IMR-90 (cell line): ENCODE results near the gene RTN4IP1. TPM values are rescaled to one million over a fixed set of nuclear protein-coding genes. Genes with fewer than 3 reads are reported as not detected.

ENCODE experiments used
- ATAC-seq: fragments of 200-7000 bp; cut with Tn5 transposase; 2 replicates; pipeline ENCODE4 v1.9.1; 2020; ENCODE audit warnings: low read depth, mild to moderate bottlenecking, moderate library complexity
- Bru-seq: library from RNA; stranded (reverse); fragments of 400-500 nt; gene quantifications from one replicate; lab custom pipeline; 2021; lab: Mats Ljungman, UMichigan
- BruChase-seq, 2 experiments: library from RNA; stranded (reverse); fragments of 400-500 nt; gene quantifications; one replicate each; lab custom pipeline; 2021; lab: Mats Ljungman, UMichigan
- BruUV-seq: library from RNA; stranded (reverse); fragments of 400-500 nt; replicated peaks from 2 replicates; lab custom pipeline; 2021; lab: Mats Ljungman, UMichigan
- CTCF ChIA-PET: fragments of 300-600 bp; formaldehyde crosslinking; extraction: SDS; loops from one replicate; lab custom pipeline; 2021; ENCODE audit warnings: antibody characterized with exemption; lab: Yijun Ruan, JAX
- POLR2A ChIA-PET: fragments of 300-600 bp; sonication (Branson Sonifier 250); formaldehyde crosslinking; loops from one replicate; lab custom pipeline; 2022; ENCODE audit warnings: antibody characterized with exemption; ENCODE audit not compliant: unreplicated experiment; lab: Charles Lee
- DNase-seq: peaks from one replicate; pipeline ENCODE4 v3.0.0; 2013
- H2AFZ ChIP-seq: replicated peaks from 2 replicates; pipeline ENCODE3; 2013; ENCODE audit warnings: low read length, mild to moderate bottlenecking; ENCODE audit not compliant: poor library complexity
- H2AK5ac ChIP-seq: 2 replicates; pipeline ENCODE4 v1.6.1; 2013; ENCODE audit warnings: low read depth, low read length, inconsistent platforms
- H2AK9ac ChIP-seq: replicated peaks from 2 replicates; pipeline ENCODE3; 2013; ENCODE audit warnings: mild to moderate bottlenecking, low read depth, low read length, moderate library complexity; ENCODE audit not compliant: poor library complexity
- H2BK120ac ChIP-seq: 2 replicates; pipeline ENCODE4 v1.6.1; 2013; ENCODE audit warnings: low read depth, low read length, inconsistent platforms
- H2BK15ac ChIP-seq: 3 replicates; pipeline ENCODE4 v1.6.1; 2013; ENCODE audit warnings: low read depth, low read length, inconsistent platforms
- H2BK20ac ChIP-seq: 2 replicates; pipeline ENCODE4 v1.6.1; 2013; ENCODE audit warnings: low read depth, mild to moderate bottlenecking, inconsistent platforms, low read length, moderate library complexity
- H2BK5ac ChIP-seq: 2 replicates; pipeline ENCODE4 v1.6.1; 2013; ENCODE audit warnings: mild to moderate bottlenecking, low read depth, low read length, inconsistent platforms; ENCODE audit not compliant: poor library complexity, severe bottlenecking
- H3K14ac ChIP-seq: replicated peaks from 2 replicates; pipeline ENCODE4 v1.6.1; 2013; ENCODE audit warnings: low read depth, low read length, inconsistent platforms
- H3K18ac ChIP-seq: 2 replicates; pipeline ENCODE4 v1.6.1; 2013; ENCODE audit warnings: low read depth, low read length, control low read depth
- H3K23ac ChIP-seq: 2 replicates; pipeline ENCODE4 v1.6.1; 2013; ENCODE audit warnings: low read depth, low read length, inconsistent platforms
- H3K27ac ChIP-seq: 2 replicates; pipeline ENCODE4 v1.5.1; 2013; ENCODE audit warnings: mild to moderate bottlenecking, control low read depth, low read length; ENCODE audit not compliant: insufficient read depth
- H3K27me3 ChIP-seq: 2 replicates; pipeline ENCODE4 v1.6.1; 2013; ENCODE audit warnings: low read length; ENCODE audit not compliant: control insufficient read depth, insufficient read depth
- H3K36me3 ChIP-seq: 2 replicates; pipeline ENCODE4 v1.6.1; 2013; ENCODE audit warnings: low read length, mixed read lengths; ENCODE audit not compliant: control insufficient read depth, insufficient read depth
- H3K4ac ChIP-seq: 2 replicates; pipeline ENCODE4 v1.6.1; 2013; ENCODE audit warnings: low read depth, low read length, inconsistent platforms
- H3K4me1 ChIP-seq: 2 replicates; pipeline ENCODE4 v1.6.1; 2013; ENCODE audit warnings: low read length, mixed read lengths; ENCODE audit not compliant: control insufficient read depth, insufficient read depth
- H3K4me2 ChIP-seq: 2 replicates; pipeline ENCODE4 v1.6.1; 2013; ENCODE audit warnings: low read depth, mild to moderate bottlenecking, control low read depth, low read length, moderate library complexity
- H3K4me3 ChIP-seq: 2 replicates; pipeline ENCODE4 v1.5.1; 2013; ENCODE audit warnings: low read depth, mild to moderate bottlenecking, control low read depth, low read length, moderate library complexity; ENCODE audit not compliant: insufficient read depth
- H3K56ac ChIP-seq: 2 replicates; pipeline ENCODE4 v1.6.1; 2013; ENCODE audit warnings: low read length, inconsistent platforms; ENCODE audit not compliant: insufficient read depth; ENCODE audit errors: extremely low read depth
- H3K79me1 ChIP-seq, 2 experiments: 2 replicates each; pipeline ENCODE4 v1.6.1; 2013; ENCODE audit warnings: low read length in 2 of 2, inconsistent platforms in 1 of 2, low read depth in 1 of 2
- H3K9ac ChIP-seq: 2 replicates; pipeline ENCODE4 v1.6.1; 2013; ENCODE audit warnings: low read depth, low read length, control low read depth
- H3K9me1 ChIP-seq: 2 replicates; pipeline ENCODE4 v1.6.1; 2013; ENCODE audit warnings: low read length, inconsistent platforms; ENCODE audit not compliant: insufficient read depth
- H3K9me3 ChIP-seq: 2 replicates; pipeline ENCODE4 v1.6.1; 2013; ENCODE audit warnings: low read length; ENCODE audit not compliant: control insufficient read depth, insufficient read depth
- H4K20me1 ChIP-seq: 2 replicates; pipeline ENCODE4 v1.6.1; 2013; ENCODE audit warnings: low read length, inconsistent platforms; ENCODE audit not compliant: insufficient read depth
- H4K5ac ChIP-seq: 2 replicates; pipeline ENCODE4 v1.6.1; 2013; ENCODE audit warnings: mild to moderate bottlenecking, low read depth, low read length, control low read depth
- H4K8ac ChIP-seq, 2 experiments: 2 replicates each; pipeline ENCODE4 v1.6.1; 2013; ENCODE audit warnings: low read depth in 2 of 2, low read length in 2 of 2, control low read depth in 1 of 2, inconsistent platforms in 1 of 2
- H4K91ac ChIP-seq: 2 replicates; pipeline ENCODE4 v1.6.1; 2013; ENCODE audit warnings: low read depth, low read length, inconsistent platforms; ENCODE audit not compliant: insufficient read depth
- BHLHE40 ChIP-seq: fragments of 150-350 bp; IDR thresholded peaks from 2 replicates; pipeline ENCODE4 v1.6.1; 2016; ENCODE audit warnings: mild to moderate bottlenecking, low read depth, low read length
- CHD1 ChIP-seq: IDR thresholded peaks from 2 replicates; pipeline ENCODE4 v1.6.1; 2012; ENCODE audit warnings: low read depth, low read length, improper control_type of control experiment
- ELK1 ChIP-seq: fragments of 150-350 bp; IDR thresholded peaks from 2 replicates; pipeline ENCODE4 v1.6.1; 2016; ENCODE audit warnings: low read depth, mild to moderate bottlenecking, low read length, moderate library complexity, borderline replicate concordance
- FOS ChIP-seq: fragments of 150-350 bp; IDR thresholded peaks from 2 replicates; pipeline ENCODE4 v1.6.1; 2016; ENCODE audit warnings: low read depth, low read length
- MAZ ChIP-seq: IDR thresholded peaks from 2 replicates; pipeline ENCODE4 v1.6.1; 2012; ENCODE audit warnings: low read depth, mild to moderate bottlenecking, low read length, improper control_type of control experiment, moderate library complexity, borderline replicate concordance
- MXI1 ChIP-seq: IDR thresholded peaks from 2 replicates; pipeline ENCODE4 v1.6.1; 2012; ENCODE audit warnings: low read depth, mild to moderate bottlenecking, low read length, moderate library complexity, borderline replicate concordance
- NFE2L2 ChIP-seq: fragments of 150-350 bp; IDR thresholded peaks from 2 replicates; pipeline ENCODE4 v1.6.1; 2016; ENCODE audit warnings: low read depth, mild to moderate bottlenecking, low read length
- POLR2A ChIP-seq: IDR thresholded peaks from 2 replicates; pipeline ENCODE4 v1.6.1; 2012; ENCODE audit warnings: mild to moderate bottlenecking, low read depth, low read length
- RAD21 ChIP-seq: IDR thresholded peaks from 2 replicates; pipeline ENCODE4 v1.6.1; 2012; ENCODE audit warnings: low read length, improper control_type of control experiment
- RCOR1 ChIP-seq: IDR thresholded peaks from 2 replicates; pipeline ENCODE4 v1.6.1; 2012; ENCODE audit warnings: mild to moderate bottlenecking, low read length, improper control_type of control experiment; ENCODE audit not compliant: insufficient replicate concordance
- USF2 ChIP-seq: fragments of 150-350 bp; IDR thresholded peaks from 2 replicates; pipeline ENCODE4 v1.6.1; 2017; ENCODE audit warnings: mild to moderate bottlenecking, antibody characterized with exemption, low read length, low read depth
- WGBS, 2 experiments: methylation state at CpG; one replicate each; pipeline versions ENCODE4 v1.1.5 to v1.1.7; 2013; ENCODE audit warnings: missing lambda C conversion rate in 2 of 2; ENCODE audit not compliant: insufficient read length in 1 of 2; ENCODE audit errors: extremely low coverage in 2 of 2; 5-methylcytosine and 5-hydroxymethylcytosine counted together
- dilution Hi-C: fragments of 300-500 bp; cut with HindIII; formaldehyde crosslinking; loops from one replicate; pipeline ENCODE4 v1.14.3; 2018; ENCODE audit warnings: low sequenced_read_pairs; ENCODE audit not compliant: unreplicated experiment
- in situ Hi-C: fragments of 300-500 bp; cut with MboI; formaldehyde crosslinking; loops from 3 replicates; pipeline ENCODE4 v1.14.3; 2019; ENCODE audit warnings: low sequenced_read_pairs, inconsistent platforms, mixed read lengths
- intact Hi-C: fragments of 100-400 bp; cut with micrococcal nuclease; formaldehyde crosslinking; loops from 2 replicates; pipeline ENCODE4 v1.10.0; 2022
- long read RNA-seq: library from polyadenylated mRNA; unstranded; transcript quantifications from one replicate; pipeline ENCODE4 v2.0.0, GENCODE V29; 2021; ENCODE audit not compliant: unreplicated experiment
- polyA plus RNA-seq, 3 experiments: library from polyadenylated mRNA; depleted of rRNA; stranded (reverse); fragments of >200 nt; gene quantifications; 2 replicates each; pipeline ENCODE4 v1.2.3, GENCODE V29; 2012; ENCODE audit warnings: low replicate concordance in 1 of 3
- total RNA-seq: library from RNA; depleted of rRNA; stranded (reverse); fragments of >200 nt; gene quantifications from 2 replicates; pipeline ENCODE4 v1.2.3, GENCODE V29; 2012; rRNA removed

Gene RTN4IP1, protein sequence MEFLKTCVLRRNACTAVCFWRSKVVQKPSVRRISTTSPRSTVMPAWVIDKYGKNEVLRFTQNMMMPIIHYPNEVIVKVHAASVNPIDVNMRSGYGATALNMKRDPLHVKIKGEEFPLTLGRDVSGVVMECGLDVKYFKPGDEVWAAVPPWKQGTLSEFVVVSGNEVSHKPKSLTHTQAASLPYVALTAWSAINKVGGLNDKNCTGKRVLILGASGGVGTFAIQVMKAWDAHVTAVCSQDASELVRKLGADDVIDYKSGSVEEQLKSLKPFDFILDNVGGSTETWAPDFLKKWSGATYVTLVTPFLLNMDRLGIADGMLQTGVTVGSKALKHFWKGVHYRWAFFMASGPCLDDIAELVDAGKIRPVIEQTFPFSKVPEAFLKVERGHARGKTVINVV
- total RNA-seq: 9.9 and 11.7 TPM in 2 replicates
- polyA plus RNA-seq (2012; rRNA removed): 4.9 and 5.7 TPM in 2 replicates
- polyA plus RNA-seq (2012; cell fraction: cytosol; rRNA removed): 1.8 and 3.1 TPM in 2 replicates
- polyA plus RNA-seq (2012; cell fraction: nucleus; rRNA removed; ENCODE audit: low replicate concordance): 0.46 and 3.0 TPM in 2 replicates
- percentile 59 among the genes with signal in this experiment for Bru-seq, nascent RNA
- BruChase-seq, experiment 1, labeled RNA remaining after a 6-hour chase: percentile 66 among the genes with signal in this experiment
- percentile 58 among the genes with signal in this experiment for BruChase-seq, experiment 2, labeled RNA remaining after a 2-hour chase
- long read RNA-seq, transcript RTN4IP1-201 (9 exons, 1,682 nt): major isoform, 10 of 10 reads
- long read RNA-seq, partial matches to known transcripts: 0 of 10 reads
- long read RNA-seq, other reads (novel, unspliced or antisense): 0 of 10 reads

- no peak within 1 kb of the TSS for H2BK20ac ChIP-seq
- peak within 1 kb of the TSS; percentile 91 for H2AFZ ChIP-seq
- TSS peak; percentile 97 for BruUV-seq
- dilution Hi-C loops (no loop called here), intact Hi-C loops (loop anchor here (5.0 kb wide), 1 partner anchor 37 kb away; no protein-coding TSS in a partner anchor), in situ Hi-C loops (no loop called here)
- H3K27me3 ChIP-seq: no peaks in the 10 kb centered on the region
- H3K4me2 ChIP-seq: peak within 1 kb of the TSS; percentile 85
- H2BK15ac ChIP-seq: no peak within 1 kb of the TSS; the same call in 2 of the 3 replicates
- peak within 1 kb of the TSS; percentile 90 for H3K56ac ChIP-seq
- H3K9me3 ChIP-seq: no peaks in the 10 kb centered on the region
- H4K91ac ChIP-seq: peak within 1 kb of the TSS; percentile 71
- 0 out of 2 replicates have a peak within 1 kb of the TSS, but pooled peaks have one; percentile 38 for H2AK5ac ChIP-seq
- H3K9me1 ChIP-seq: no peaks in the 10 kb centered on the region
- ChIA-PET POLR2A (no interaction called here), CTCF (no interaction called here)
- peak within 1 kb of the TSS; percentile 51 for H2BK120ac ChIP-seq
- no peaks in the 10 kb centered on the region for H3K36me3 ChIP-seq
- H3K27ac ChIP-seq: peak within 1 kb of the TSS; percentile 77
- H3K4me1 ChIP-seq: peaks cover 6% of the 10 kb centered on the region
- TF ChIP-seq CHD1 (no peak), POLR2A (peak; percentile 63; the same call in 1 of the 2 replicates), BHLHE40 (no peak), ELK1 (no peak), USF2 (no peak), MAZ (peak; percentile 55; the same call in 1 of the 2 replicates), FOS (peak; percentile 29; the same call in 1 of the 2 replicates), MXI1 (peak; percentile 78; the same call in 1 of the 2 replicates), RCOR1 (no peak), NFE2L2 (no peak), RAD21 (no peak)
- H3K9ac ChIP-seq: peak within 1 kb of the TSS; percentile 94
- DNase-seq (peak; percentile 92), ATAC-seq (peak; percentile 95)
- H3K18ac ChIP-seq: no peak within 1 kb of the TSS
- peaks cover 2% of the 10 kb centered on the region; the same call in 1 of the 2 replicates for H4K20me1 ChIP-seq
- H4K8ac ChIP-seq: peak within 1 kb of the TSS; percentile 96 to 97
- H3K79me1 ChIP-seq: peaks cover 12 to 30% of the 10 kb centered on the region in 2 experiments
- H4K5ac ChIP-seq: peak within 1 kb of the TSS; percentile 94
- H3K4me3 ChIP-seq: peak within 1 kb of the TSS; percentile 85
- H3K4ac ChIP-seq: peak within 1 kb of the TSS; percentile 84
- peak within 1 kb of the TSS; percentile 81 for H3K23ac ChIP-seq
- H3K14ac ChIP-seq: peak within 1 kb of the TSS; percentile 96
- H2BK5ac ChIP-seq: peak within 1 kb of the TSS; percentile 54
- H2AK9ac ChIP-seq: peak within 1 kb of the TSS; percentile 70
- 1% methylated on average over 25 of the region's 46 CpGs; no CpG with 5 or more reads in 1 of the 2 experiments for WGBS, 2 experiments
Observed at GRCh38 chr6:106629103-106629858, at the start of gene RTN4IP1, which contains the start of gene QRSL1. TSS of gene RTN4IP1 (minus strand) at chr6:106629498. CDS start at chr6:106629021, 477 bp downstream. TSS of gene QRSL1 (plus strand) at chr6:106629578. CDS start at chr6:106629682, 104 bp downstream.
